Karpas-422 (cell line): Measurements from ENCODE around the gene STARD10. TPM values are rescaled to one million over a fixed set of nuclear protein-coding genes. Genes with fewer than 3 reads are reported as not detected.

ENCODE experiments used
- DNase-seq: peaks from one replicate; pipeline ENCODE4 v3.0.0-alpha.2; 2015
- H2AFZ ChIP-seq: fragments of 200-600 bp; sonication (generic); 2 replicates; pipeline ENCODE4 v1.6.1; 2014; ENCODE audit warnings: antibody characterized with exemption, low read length, mixed read lengths
- H3K27ac ChIP-seq: fragments of 200-600 bp; sonication (generic); 2 replicates; pipeline ENCODE4 v1.5.1; 2014; ENCODE audit warnings: mild to moderate bottlenecking, low read length, moderate library complexity
- H3K27me3 ChIP-seq: fragments of 200-600 bp; sonication (generic); 2 replicates; pipeline ENCODE4 v1.6.1; 2014; ENCODE audit warnings: low read length, mixed read lengths
- H3K36me3 ChIP-seq: fragments of 200-600 bp; sonication (generic); 2 replicates; pipeline ENCODE4 v1.6.1; 2014; ENCODE audit warnings: low read length, mixed read lengths; ENCODE audit not compliant: insufficient read depth
- H3K4me1 ChIP-seq: fragments of 200-600 bp; sonication (generic); 2 replicates; pipeline ENCODE4 v1.6.1; 2014; ENCODE audit warnings: mild to moderate bottlenecking, low read length, mixed read lengths
- H3K4me2 ChIP-seq: fragments of 200-600 bp; sonication (generic); 2 replicates; pipeline ENCODE4 v1.6.1; 2014; ENCODE audit warnings: low read length, low read depth, mild to moderate bottlenecking; ENCODE audit not compliant: poor library complexity, severe bottlenecking
- H3K4me3 ChIP-seq: fragments of 200-600 bp; sonication (generic); 2 replicates; pipeline ENCODE4 v1.5.1; 2014; ENCODE audit warnings: mild to moderate bottlenecking, antibody characterized with exemption, low read length, mixed read lengths
- H3K79me2 ChIP-seq: fragments of 200-600 bp; sonication (generic); 2 replicates; pipeline ENCODE4 v1.6.1; 2014; ENCODE audit warnings: mild to moderate bottlenecking, low read length, mixed read lengths
- H3K9ac ChIP-seq: fragments of 200-600 bp; sonication (generic); 2 replicates; pipeline ENCODE4 v1.6.0; 2014; ENCODE audit warnings: low read length
- H3K9me2 ChIP-seq: fragments of 200-600 bp; sonication (generic), shearing (Covaris generic); replicated peaks from 2 replicates; pipeline ENCODE4 v1.6.0; 2014; ENCODE audit warnings: mild to moderate bottlenecking, low read length, moderate library complexity; ENCODE audit not compliant: insufficient read depth
- H3K9me3 ChIP-seq: fragments of 300-700, 200-600 bp; sonication (generic); 2 replicates; pipeline ENCODE4 v1.6.1; 2014; ENCODE audit warnings: low read length, mixed read lengths
- H4K20me1 ChIP-seq: fragments of 200-600 bp; sonication (generic); 2 replicates; pipeline ENCODE4 v1.6.1; 2014; ENCODE audit warnings: mild to moderate bottlenecking, antibody characterized with exemption, low read length, low read depth; ENCODE audit not compliant: insufficient read depth
- small RNA-seq: library from RNA; depleted of rRNA; stranded (forward); fragments of <200 nt; gene quantifications from one replicate; pipeline ENCODE3, GENCODE V24; 2014
- total RNA-seq: library from RNA; depleted of rRNA; stranded (reverse); fragments of >200 nt; shearing (Covaris generic); gene quantifications from 2 replicates; pipeline ENCODE4 v1.2.3, GENCODE V29; 2014; ENCODE audit warnings: low replicate concordance; rRNA removed

Gene STARD10
- total RNA-seq, 1 experiment from 2014 or later = 4.7 TPM

- Histone ChIP-seq H3K27me3 (no peaks in the 10 kb centered on the region), H3K9me2 (no peaks in the 10 kb centered on the region), H3K4me3 (no peak overlapping the region), H3K79me2 (no peaks in the 10 kb centered on the region), H3K9ac (no peak overlapping the region), H3K9me3 (no peaks in the 10 kb centered on the region), H2AFZ (no peak overlapping the region), H3K36me3 (0 out of 2 replicates have a peak, but pooled peaks cover 10% of the 10 kb centered on the region), H3K4me1 (peaks cover 32% of the 10 kb centered on the region), H4K20me1 (peaks cover 18% of the 10 kb centered on the region; the same call in 1 of the 2 replicates), H3K4me2 (no peak overlapping the region), H3K27ac (no peak overlapping the region)
- DNase-seq = no peak
Measured at GRCh38 chr11:72707032-72707431, 86.8 kb downstream of the STARD10 start.

- H3K79me2 ChIP-seq = no peaks in the 10 kb centered on the region
- no peaks in the 10 kb centered on the region for H3K27me3 ChIP-seq
- DNase-seq = no peak
- H3K4me3 ChIP-seq = no peak overlapping the region
- H2AFZ ChIP-seq = no peak overlapping the region
- no peak overlapping the region for H3K4me2 ChIP-seq
- no peaks in the 10 kb centered on the region for H3K9me2 ChIP-seq
- H3K36me3 ChIP-seq = 0 out of 2 replicates have a peak, but pooled peaks cover 10% of the 10 kb centered on the region
- H3K4me1 ChIP-seq = peaks cover 32% of the 10 kb centered on the region
- no peak overlapping the region for H3K27ac ChIP-seq
- no peak overlapping the region for H3K9ac ChIP-seq
- peaks cover 18% of the 10 kb centered on the region; the same call in 1 of the 2 replicates for H4K20me1 ChIP-seq
- no peaks in the 10 kb centered on the region for H3K9me3 ChIP-seq
Measured at GRCh38 chr11:72706579-72706978, 87.3 kb downstream of the STARD10 start.

GRCh38 chr11:72705442-72706365 lies 88.1 kb downstream of the STARD10 start:
- Histone ChIP-seq H3K27ac (no peak overlapping the region), H3K79me2 (no peaks in the 10 kb centered on the region), H3K4me3 (no peak overlapping the region), H3K9me3 (no peaks in the 10 kb centered on the region), H3K4me2 (no peak overlapping the region), H3K27me3 (no peaks in the 10 kb centered on the region), H2AFZ (no peak overlapping the region), H4K20me1 (peaks cover 18% of the 10 kb centered on the region; the same call in 1 of the 2 replicates), H3K36me3 (0 out of 2 replicates have a peak, but pooled peaks cover 10% of the 10 kb centered on the region), H3K9me2 (no peaks in the 10 kb centered on the region), H3K4me1 (peaks cover 32% of the 10 kb centered on the region), H3K9ac (no peak overlapping the region)
- no peak for DNase-seq

GRCh38 chr11:72704783-72705265 lies 89.0 kb downstream of the STARD10 start:
- Histone ChIP-seq H3K4me1 (peaks cover 32% of the 10 kb centered on the region), H3K36me3 (0 out of 2 replicates have a peak, but pooled peaks cover 10% of the 10 kb centered on the region), H3K27ac (no peak overlapping the region), H3K9ac (no peak overlapping the region), H3K4me2 (no peak overlapping the region), H3K79me2 (no peaks in the 10 kb centered on the region), H3K9me3 (no peaks in the 10 kb centered on the region), H3K9me2 (no peaks in the 10 kb centered on the region), H4K20me1 (peaks cover 18% of the 10 kb centered on the region; the same call in 1 of the 2 replicates), H3K4me3 (no peak overlapping the region), H3K27me3 (no peaks in the 10 kb centered on the region), H2AFZ (no peak overlapping the region)
- peak; percentile 56 for DNase-seq

Small RNAs within 50 kb of the gene (small RNA-seq; reads per million reads assigned to genes)
- gene MIR4692 (not detected), gene RF00019 (not detected)

Other genes with a start within 250 kb of the STARD10 start
- gene PDE2A, start 119.6 kb downstream of the STARD10 start, total RNA-seq = 1.8 and 10.4 TPM in 2 replicates
- gene ARAP1, start 41.6 kb downstream of the STARD10 start, total RNA-seq = 76.1 and 103 TPM in 2 replicates
- 14.8 and 20.2 TPM in 2 replicates for gene ATG16L2, start 20.4 kb upstream of the STARD10 start, total RNA-seq